ENCODE measurements around the gene C9orf85.

C9orf85 gene

DNA sequence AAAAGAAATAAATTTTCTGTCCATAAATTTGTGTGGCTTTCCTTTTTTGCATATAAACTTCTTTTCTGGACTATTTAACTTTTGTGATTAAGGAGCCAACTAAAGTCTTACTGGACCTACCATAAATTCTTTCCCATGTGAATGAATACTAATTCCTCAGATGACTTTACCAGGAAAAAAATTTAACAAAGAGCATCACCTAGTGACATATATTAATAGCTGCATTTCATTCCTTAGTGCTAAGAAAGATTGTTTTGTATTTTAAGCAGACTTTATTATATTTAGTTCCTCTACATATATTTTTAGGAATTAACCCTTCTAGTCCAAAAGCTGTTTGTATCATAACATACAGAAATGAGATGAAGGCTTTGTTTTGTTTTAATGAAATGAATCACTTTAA, 64.4 kb downstream of the C9orf85 start:
- no peaks in the 10 kb centered on the region for H3K79me2 ChIP-seq (ENCODE audit: insufficient read depth, low read length)
- H3K27me3 ChIP-seq (ENCODE audit: low read length), result no peaks in the 10 kb centered on the region
- TF ChIP-seq EZH2phosphoT487 (conservative IDR thresholded peaks at IDR 0.05; ENCODE audit: low read length), result no peak
- TF ChIP-seq, protein P1, sequence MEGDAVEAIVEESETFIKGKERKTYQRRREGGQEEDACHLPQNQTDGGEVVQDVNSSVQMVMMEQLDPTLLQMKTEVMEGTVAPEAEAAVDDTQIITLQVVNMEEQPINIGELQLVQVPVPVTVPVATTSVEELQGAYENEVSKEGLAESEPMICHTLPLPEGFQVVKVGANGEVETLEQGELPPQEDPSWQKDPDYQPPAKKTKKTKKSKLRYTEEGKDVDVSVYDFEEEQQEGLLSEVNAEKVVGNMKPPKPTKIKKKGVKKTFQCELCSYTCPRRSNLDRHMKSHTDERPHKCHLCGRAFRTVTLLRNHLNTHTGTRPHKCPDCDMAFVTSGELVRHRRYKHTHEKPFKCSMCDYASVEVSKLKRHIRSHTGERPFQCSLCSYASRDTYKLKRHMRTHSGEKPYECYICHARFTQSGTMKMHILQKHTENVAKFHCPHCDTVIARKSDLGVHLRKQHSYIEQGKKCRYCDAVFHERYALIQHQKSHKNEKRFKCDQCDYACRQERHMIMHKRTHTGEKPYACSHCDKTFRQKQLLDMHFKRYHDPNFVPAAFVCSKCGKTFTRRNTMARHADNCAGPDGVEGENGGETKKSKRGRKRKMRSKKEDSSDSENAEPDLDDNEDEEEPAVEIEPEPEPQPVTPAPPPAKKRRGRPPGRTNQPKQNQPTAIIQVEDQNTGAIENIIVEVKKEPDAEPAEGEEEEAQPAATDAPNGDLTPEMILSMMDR (IDR thresholded peaks at IDR 0.05; ENCODE audit: insufficient read depth, low read length, poor library complexity, severe bottlenecking), result no peak
- H3F3A ChIP-seq (ENCODE audit: insufficient read depth), result no peaks in the 10 kb centered on the region
- no peaks in the 10 kb centered on the region for H3K9me2 ChIP-seq (replicated peaks; ENCODE audit: insufficient read depth, low read length)
- no peak overlapping the region for H3K4me3 ChIP-seq (ENCODE audit: insufficient read depth, low read length, poor library complexity, severe bottlenecking)
- H2AFZ ChIP-seq (ENCODE audit: low read depth, low read length, severe bottlenecking), result no peak overlapping the region
- H3K9ac ChIP-seq (ENCODE audit: low read length), result no peak overlapping the region
- H3K4me2 ChIP-seq (ENCODE audit: low read depth, low read length, poor library complexity, severe bottlenecking), result no peak overlapping the region
- no peaks in the 10 kb centered on the region for H4K20me1 ChIP-seq (ENCODE audit: low read depth, low read length)
- H3K27ac ChIP-seq (ENCODE audit: low read depth, low read length), result no peak overlapping the region
- no peaks in the 10 kb centered on the region for H3K36me3 ChIP-seq (ENCODE audit: low read length)
- H3K9me3 ChIP-seq (ENCODE audit: insufficient read depth, low read length), result no peaks in the 10 kb centered on the region

DNA sequence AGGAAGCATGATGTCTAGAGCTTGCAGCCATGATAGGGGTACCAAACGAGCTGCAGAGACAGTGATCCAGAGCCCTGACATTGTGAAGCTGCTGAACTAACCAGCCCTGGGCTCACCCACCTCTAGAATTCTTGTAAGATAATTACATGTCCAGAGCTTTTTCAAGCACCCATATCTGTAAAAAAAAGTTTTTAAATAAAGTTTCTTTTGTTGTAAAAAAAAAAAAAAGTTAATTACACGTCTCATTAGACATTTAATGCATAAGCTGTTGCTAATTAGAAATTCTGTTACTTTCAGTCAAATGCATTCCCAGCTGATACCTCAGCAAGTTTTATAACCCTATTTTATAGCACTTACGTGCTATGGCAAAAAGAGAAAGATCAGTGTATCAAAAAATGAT, 65.6 kb downstream of the C9orf85 start:
- H3K9me3 ChIP-seq (ENCODE audit: insufficient read depth, low read length), result no peaks in the 10 kb centered on the region
- no peaks in the 10 kb centered on the region for H3K27me3 ChIP-seq (ENCODE audit: low read length)
- H4K20me1 ChIP-seq (ENCODE audit: low read depth, low read length), result no peaks in the 10 kb centered on the region
- H3K4me2 ChIP-seq (ENCODE audit: low read depth, low read length, poor library complexity, severe bottlenecking), result no peak overlapping the region
- H3K36me3 ChIP-seq (ENCODE audit: low read length), result no peaks in the 10 kb centered on the region
- no peaks in the 10 kb centered on the region for H3F3A ChIP-seq (ENCODE audit: insufficient read depth)
- H3K79me2 ChIP-seq (ENCODE audit: insufficient read depth, low read length), result no peaks in the 10 kb centered on the region
- H3K27ac ChIP-seq (ENCODE audit: low read depth, low read length), result no peak overlapping the region
- no peak overlapping the region for H3K4me3 ChIP-seq (ENCODE audit: insufficient read depth, low read length, poor library complexity, severe bottlenecking)
- no peak overlapping the region for H2AFZ ChIP-seq (ENCODE audit: low read depth, low read length, severe bottlenecking)
- H3K9me2 ChIP-seq (replicated peaks; ENCODE audit: insufficient read depth, low read length), result no peaks in the 10 kb centered on the region
- no peak overlapping the region for H3K9ac ChIP-seq (ENCODE audit: low read length)
- TF ChIP-seq EZH2phosphoT487 (conservative IDR thresholded peaks at IDR 0.05; ENCODE audit: low read length), result no peak
- TF ChIP-seq, protein P1 (IDR thresholded peaks at IDR 0.05; ENCODE audit: insufficient read depth, low read length, poor library complexity, severe bottlenecking), result no peak

DNA sequence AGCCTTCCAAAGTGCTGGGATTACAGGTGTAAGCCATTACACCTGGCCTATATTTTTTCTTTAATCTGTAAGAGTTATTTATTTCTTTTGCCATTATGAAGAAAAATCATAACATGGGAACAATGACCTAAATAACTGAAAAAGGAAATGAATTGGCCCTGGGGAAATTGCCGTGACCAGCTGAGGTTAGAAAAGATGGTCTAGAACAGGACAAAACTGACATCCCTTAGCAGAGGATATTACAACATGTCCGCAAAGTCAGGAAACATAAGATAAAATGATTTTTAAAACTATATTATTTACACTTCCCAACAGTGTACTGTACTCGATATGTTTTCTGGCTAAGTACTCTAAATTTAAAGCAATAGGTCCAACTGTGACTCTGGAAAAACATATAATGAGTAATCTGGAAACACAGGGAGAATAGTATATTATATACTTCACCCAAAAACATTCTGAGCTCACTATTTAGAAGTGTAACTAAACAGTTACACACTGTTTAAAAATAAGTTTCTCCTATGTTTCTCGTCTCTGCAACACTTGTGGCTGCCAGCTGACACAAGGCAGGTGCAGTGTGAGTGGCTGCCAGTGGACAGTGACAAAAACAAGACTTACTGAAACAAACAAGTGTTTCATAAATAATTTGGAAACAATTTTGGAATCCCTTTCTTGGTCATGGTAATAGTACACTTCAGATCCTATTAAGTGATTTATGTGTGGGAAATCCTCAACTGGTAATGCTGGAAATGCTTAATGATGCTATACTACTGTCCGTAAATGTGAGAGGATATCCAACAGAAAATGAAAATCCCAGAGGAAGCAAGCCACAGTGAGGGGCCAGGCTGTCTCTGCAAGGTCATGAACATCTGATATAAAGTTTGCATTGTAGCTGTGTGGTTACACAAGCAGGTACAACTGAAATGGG, 69.1 kb downstream of the C9orf85 start:
- H4K20me1 ChIP-seq (ENCODE audit: low read depth, low read length), result no peaks in the 10 kb centered on the region
- H3K9ac ChIP-seq (ENCODE audit: low read length), result no peak overlapping the region
- no peaks in the 10 kb centered on the region for H3K36me3 ChIP-seq (ENCODE audit: low read length)
- TF ChIP-seq, protein P1 (IDR thresholded peaks at IDR 0.05; ENCODE audit: insufficient read depth, low read length, poor library complexity, severe bottlenecking), result no peak
- no peak for TF ChIP-seq EZH2phosphoT487 (conservative IDR thresholded peaks at IDR 0.05; ENCODE audit: low read length)
- no peak overlapping the region for H3K27ac ChIP-seq (ENCODE audit: low read depth, low read length)
- H3K4me2 ChIP-seq (ENCODE audit: low read depth, low read length, poor library complexity, severe bottlenecking), result no peak overlapping the region
- no peaks in the 10 kb centered on the region for H3K27me3 ChIP-seq (ENCODE audit: low read length)
- H3K9me2 ChIP-seq (replicated peaks; ENCODE audit: insufficient read depth, low read length), result no peaks in the 10 kb centered on the region
- H3F3A ChIP-seq (ENCODE audit: insufficient read depth), result no peaks in the 10 kb centered on the region
- no peak overlapping the region for H3K4me3 ChIP-seq (ENCODE audit: insufficient read depth, low read length, poor library complexity, severe bottlenecking)
- no peaks in the 10 kb centered on the region for H3K9me3 ChIP-seq (ENCODE audit: insufficient read depth, low read length)
- H3K79me2 ChIP-seq (ENCODE audit: insufficient read depth, low read length), result no peaks in the 10 kb centered on the region
- H2AFZ ChIP-seq (ENCODE audit: low read depth, low read length, severe bottlenecking), result no peak overlapping the region
